Liver (tissue), 9 donors: ENCODE data around the gene DCAKD. TPM values are rescaled to one million over a fixed set of nuclear protein-coding genes. Genes with fewer than 3 reads are reported as not detected.

ENCODE experiments used
- DNase-seq: peaks from one replicate; pipeline ENCODE4 v3.0.0-alpha.2; 2017; ENCODE audit warnings: low spot score
- H3K27ac ChIP-seq, 2 donors: one replicate each; pipeline ENCODE4 v1.7.0; 2013; ENCODE audit warnings: inconsistent platforms in 2 of 2, low read length in 2 of 2, control low read depth in 1 of 2, low read depth in 1 of 2, mild to moderate bottlenecking in 1 of 2
- H3K27me3 ChIP-seq, 4 donors: one replicate each; pipeline versions ENCODE4 v1.6.1 to v1.7.0; 2013; ENCODE audit warnings: low read length in 3 of 4, inconsistent platforms in 1 of 4, mild to moderate bottlenecking in 1 of 4, moderate library complexity in 1 of 4; ENCODE audit not compliant: control insufficient read depth in 4 of 4, insufficient read depth in 4 of 4
- H3K36me3 ChIP-seq, 4 donors: one replicate each; pipeline versions ENCODE4 v1.6.1 to v1.7.0; 2013; ENCODE audit warnings: low read length in 3 of 4, mild to moderate bottlenecking in 3 of 4, low read depth in 1 of 4, moderate library complexity in 1 of 4; ENCODE audit not compliant: control insufficient read depth in 4 of 4, insufficient read depth in 3 of 4
- H3K4me1 ChIP-seq, 4 donors: one replicate each; pipeline versions ENCODE4 v1.6.1 to v1.7.0; 2013; ENCODE audit warnings: low read length in 3 of 4, mild to moderate bottlenecking in 3 of 4, moderate library complexity in 1 of 4; ENCODE audit not compliant: control insufficient read depth in 4 of 4, insufficient read depth in 4 of 4
- H3K4me3 ChIP-seq, 3 donors: one replicate each; pipeline versions ENCODE4 v1.6.1 to v1.7.0; 2013; ENCODE audit warnings: low read length in 3 of 3, control low read depth in 1 of 3, low read depth in 1 of 3, mild to moderate bottlenecking in 1 of 3
- H3K9ac ChIP-seq, 2 donors: one replicate each; pipeline ENCODE4 v1.7.0; 2013; ENCODE audit warnings: low read length in 2 of 2, mild to moderate bottlenecking in 2 of 2, moderate library complexity in 2 of 2, control low read depth in 1 of 2, low read depth in 1 of 2
- H3K9me3 ChIP-seq, 4 donors: one replicate each; pipeline versions ENCODE4 v1.6.1 to v1.7.0; 2013; ENCODE audit warnings: low read length in 3 of 4; ENCODE audit not compliant: control insufficient read depth in 4 of 4
- EGR1 ChIP-seq, 2 donors: IDR thresholded peaks; 2 replicates each; pipeline ENCODE4 v1.6.1; 2016 to 2018; ENCODE audit warnings: antibody characterized with exemption in 2 of 2, low read depth in 2 of 2
- GABPA ChIP-seq, 2 donors: IDR thresholded peaks in 1 of 2; conservative IDR thresholded peaks in 1 of 2; 2 replicates each; pipeline ENCODE4 v1.6.1; 2016; ENCODE audit warnings: antibody characterized with exemption in 2 of 2, mild to moderate bottlenecking in 1 of 2, moderate library complexity in 1 of 2
- HNF4A ChIP-seq, 2 donors: conservative IDR thresholded peaks; 2 replicates each; pipeline ENCODE4 v1.6.1; 2016; ENCODE audit warnings: antibody characterized with exemption in 2 of 2, mild to moderate bottlenecking in 2 of 2
- HNF4G ChIP-seq: IDR thresholded peaks from 2 replicates; pipeline ENCODE4 v1.6.1; 2016; ENCODE audit warnings: antibody characterized with exemption
- NR2F2 ChIP-seq: IDR thresholded peaks from 2 replicates; pipeline ENCODE4 v1.6.1; 2016; ENCODE audit warnings: antibody characterized with exemption
- RAD21 ChIP-seq, 2 donors: IDR thresholded peaks; 2 replicates each; pipeline ENCODE4 v1.6.1; 2016; ENCODE audit warnings: antibody characterized with exemption in 2 of 2, mild to moderate bottlenecking in 2 of 2
- TAF1 ChIP-seq: conservative IDR thresholded peaks from 2 replicates; pipeline ENCODE4 v1.6.1; 2016; ENCODE audit warnings: antibody characterized with exemption, mild to moderate bottlenecking
- YY1 ChIP-seq: IDR thresholded peaks from 2 replicates; pipeline ENCODE4 v1.6.1; 2016; ENCODE audit warnings: antibody characterized with exemption, mild to moderate bottlenecking
- WGBS: extraction: QIAGEN DNeasy Blood & Tissue Kit; methylation state at CpG from one replicate; pipeline ENCODE4 v1.1.7; 2013; 5-methylcytosine and 5-hydroxymethylcytosine counted together
- polyA plus RNA-seq, 2 donors: library from polyadenylated mRNA; stranded (reverse) in 1 of 2; unstranded in 1 of 2; fragments of 200-250 nt in 1 of 2; fragments of >200 nt in 1 of 2; fragmentation: Nextera tagmentation in 1 of 2; extraction: Ambion mirVana in 1 of 2; gene quantifications; one replicate each; pipeline versions ENCODE4 v1.2.1 to v1.2.3, GENCODE V29; 2013 to 2015
- total RNA-seq, 2 donors: library from RNA; depleted of rRNA; stranded (reverse); fragments of >200 nt; gene quantifications; one replicate each; pipeline ENCODE4 v1.2.3, GENCODE V29; 2014
- TF ChIP-seq, protein P1 (sequence below): fragments of 150-350 bp; IDR thresholded peaks from 2 replicates; pipeline ENCODE4 v1.5.1; 2017; ENCODE audit warnings: improper control_type of control experiment, low read depth, low read length; ENCODE audit not compliant: missing input control
- TF ChIP-seq, protein P2 (sequence below): IDR thresholded peaks from 2 replicates; pipeline ENCODE4 v1.6.1; 2016; ENCODE audit warnings: antibody characterized with exemption, mild to moderate bottlenecking
- TF ChIP-seq, protein P3 (sequence below): IDR thresholded peaks from 2 replicates; pipeline ENCODE4 v1.6.1; 2016; ENCODE audit warnings: antibody characterized with exemption
- donor health status: healthy.
- donor health status: healthy.
- donor health status: healthy.
- donor health status: healthy.
- donor health status: healthy.

Gene DCAKD
- total and polyA plus RNA-seq, 4 donors = 9.7 to 22.9 (median 14.6) TPM

GRCh38 chr17:45038728-45039634, 12.5 kb downstream of the DCAKD start:
- Histone ChIP-seq H3K9ac (no peak overlapping the region), H3K4me3 (no peak overlapping the region), H3K27me3 (no peaks in the 10 kb centered on the region), H3K27ac (no peak overlapping the region), H3K36me3 (peaks cover 0 to 5% (median 2%) of the 10 kb centered on the region in 4 donors), H3K4me1 (peaks cover 5 to 12% (median 7%) of the 10 kb centered on the region in 4 donors), H3K9me3 (no peaks in the 10 kb centered on the region)
- WGBS = 88% methylated on average over 13 of the region's 13 CpGs
- TF ChIP-seq GABPA (IDR thresholded peaks at IDR 0.05 in 1 of 2, conservative IDR thresholded peaks at IDR 0.05 in 1 of 2) = no peak
- TF ChIP-seq YY1 = no peak
- TF ChIP-seq, protein P1, sequence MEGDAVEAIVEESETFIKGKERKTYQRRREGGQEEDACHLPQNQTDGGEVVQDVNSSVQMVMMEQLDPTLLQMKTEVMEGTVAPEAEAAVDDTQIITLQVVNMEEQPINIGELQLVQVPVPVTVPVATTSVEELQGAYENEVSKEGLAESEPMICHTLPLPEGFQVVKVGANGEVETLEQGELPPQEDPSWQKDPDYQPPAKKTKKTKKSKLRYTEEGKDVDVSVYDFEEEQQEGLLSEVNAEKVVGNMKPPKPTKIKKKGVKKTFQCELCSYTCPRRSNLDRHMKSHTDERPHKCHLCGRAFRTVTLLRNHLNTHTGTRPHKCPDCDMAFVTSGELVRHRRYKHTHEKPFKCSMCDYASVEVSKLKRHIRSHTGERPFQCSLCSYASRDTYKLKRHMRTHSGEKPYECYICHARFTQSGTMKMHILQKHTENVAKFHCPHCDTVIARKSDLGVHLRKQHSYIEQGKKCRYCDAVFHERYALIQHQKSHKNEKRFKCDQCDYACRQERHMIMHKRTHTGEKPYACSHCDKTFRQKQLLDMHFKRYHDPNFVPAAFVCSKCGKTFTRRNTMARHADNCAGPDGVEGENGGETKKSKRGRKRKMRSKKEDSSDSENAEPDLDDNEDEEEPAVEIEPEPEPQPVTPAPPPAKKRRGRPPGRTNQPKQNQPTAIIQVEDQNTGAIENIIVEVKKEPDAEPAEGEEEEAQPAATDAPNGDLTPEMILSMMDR = no peak
- TF ChIP-seq HNF4G = no peak
- TF ChIP-seq NR2F2 = no peak
- TF ChIP-seq, protein P2, sequence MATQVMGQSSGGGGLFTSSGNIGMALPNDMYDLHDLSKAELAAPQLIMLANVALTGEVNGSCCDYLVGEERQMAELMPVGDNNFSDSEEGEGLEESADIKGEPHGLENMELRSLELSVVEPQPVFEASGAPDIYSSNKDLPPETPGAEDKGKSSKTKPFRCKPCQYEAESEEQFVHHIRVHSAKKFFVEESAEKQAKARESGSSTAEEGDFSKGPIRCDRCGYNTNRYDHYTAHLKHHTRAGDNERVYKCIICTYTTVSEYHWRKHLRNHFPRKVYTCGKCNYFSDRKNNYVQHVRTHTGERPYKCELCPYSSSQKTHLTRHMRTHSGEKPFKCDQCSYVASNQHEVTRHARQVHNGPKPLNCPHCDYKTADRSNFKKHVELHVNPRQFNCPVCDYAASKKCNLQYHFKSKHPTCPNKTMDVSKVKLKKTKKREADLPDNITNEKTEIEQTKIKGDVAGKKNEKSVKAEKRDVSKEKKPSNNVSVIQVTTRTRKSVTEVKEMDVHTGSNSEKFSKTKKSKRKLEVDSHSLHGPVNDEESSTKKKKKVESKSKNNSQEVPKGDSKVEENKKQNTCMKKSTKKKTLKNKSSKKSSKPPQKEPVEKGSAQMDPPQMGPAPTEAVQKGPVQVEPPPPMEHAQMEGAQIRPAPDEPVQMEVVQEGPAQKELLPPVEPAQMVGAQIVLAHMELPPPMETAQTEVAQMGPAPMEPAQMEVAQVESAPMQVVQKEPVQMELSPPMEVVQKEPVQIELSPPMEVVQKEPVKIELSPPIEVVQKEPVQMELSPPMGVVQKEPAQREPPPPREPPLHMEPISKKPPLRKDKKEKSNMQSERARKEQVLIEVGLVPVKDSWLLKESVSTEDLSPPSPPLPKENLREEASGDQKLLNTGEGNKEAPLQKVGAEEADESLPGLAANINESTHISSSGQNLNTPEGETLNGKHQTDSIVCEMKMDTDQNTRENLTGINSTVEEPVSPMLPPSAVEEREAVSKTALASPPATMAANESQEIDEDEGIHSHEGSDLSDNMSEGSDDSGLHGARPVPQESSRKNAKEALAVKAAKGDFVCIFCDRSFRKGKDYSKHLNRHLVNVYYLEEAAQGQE = no peak
- no peak for TF ChIP-seq EGR1 (IDR thresholded peaks at IDR 0.05; ENCODE audit: low read depth in 2 of 2)
- TF ChIP-seq, protein P3, sequence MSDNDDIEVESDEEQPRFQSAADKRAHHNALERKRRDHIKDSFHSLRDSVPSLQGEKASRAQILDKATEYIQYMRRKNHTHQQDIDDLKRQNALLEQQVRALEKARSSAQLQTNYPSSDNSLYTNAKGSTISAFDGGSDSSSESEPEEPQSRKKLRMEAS = no peak
- no peak for TF ChIP-seq TAF1
- no peak for DNase-seq

DNA sequence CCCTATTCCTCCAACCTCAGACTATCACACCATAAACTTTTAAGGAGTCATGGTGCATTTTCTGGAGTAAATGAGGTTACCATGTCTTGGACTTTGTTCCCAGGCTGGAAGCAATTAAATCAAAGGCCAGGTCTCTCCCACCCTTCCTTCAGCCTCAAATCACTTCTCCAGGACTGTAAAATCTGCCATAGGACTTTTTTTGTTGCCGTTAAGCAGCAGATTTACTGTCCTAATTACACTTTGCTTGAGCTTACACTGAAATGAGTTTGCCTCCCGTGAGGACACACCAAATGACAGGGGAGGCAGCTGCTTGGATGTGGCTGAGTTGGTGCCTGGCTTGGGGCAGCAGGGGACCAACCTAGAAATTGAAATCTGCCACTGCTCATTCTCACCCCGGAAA, 14.7 kb downstream of the DCAKD start:
- WGBS = 90% methylated on average over 3 of the region's 3 CpGs
- Histone ChIP-seq H3K4me3 (no peak overlapping the region), H3K36me3 (peaks cover 0 to 18% (median 7%) of the 10 kb centered on the region in 4 donors), H3K27ac (no peak overlapping the region), H3K4me1 (peaks cover 0 to 6% (median 1%) of the 10 kb centered on the region in 4 donors), H3K27me3 (no peaks in the 10 kb centered on the region), H3K9ac (no peak overlapping the region), H3K9me3 (no peaks in the 10 kb centered on the region)
- no peak for DNase-seq
- no peak for TF ChIP-seq RAD21 (IDR thresholded peaks at IDR 0.05)
- TF ChIP-seq HNF4A (conservative IDR thresholded peaks at IDR 0.05) = no peak
- TF ChIP-seq GABPA (IDR thresholded peaks at IDR 0.05 in 1 of 2, conservative IDR thresholded peaks at IDR 0.05 in 1 of 2) = no peak
- TF ChIP-seq YY1 = no peak
- TF ChIP-seq NR2F2 = no peak
